CD8-positive, alpha-beta memory T cell (primary cell): ENCODE results near the gene SMIM13. TPM values are rescaled to one million over a fixed set of nuclear protein-coding genes. Genes with fewer than 3 reads are reported as not detected.

Experiments used
- CTCF ChIA-PET: fragments of 350-600 bp; sonication (Branson Sonifier 250); formaldehyde crosslinking; loops from one replicate; lab custom pipeline; 2021; ENCODE audit warnings: antibody characterized with exemption; lab: Charles Lee
- POLR2A ChIA-PET: fragments of 350-600 bp; sonication (Branson Sonifier 250); formaldehyde crosslinking; loops from one replicate; lab custom pipeline; 2021; ENCODE audit warnings: antibody characterized with exemption; lab: Charles Lee
- DNase-seq, 5 donors: peaks; one replicate each; pipeline versions ENCODE4 v3.0.0 to v3.0.0-alpha.2; 2020 to 2022; ENCODE audit warnings: mixed read lengths in 1 of 5
- H3K27ac ChIP-seq: one replicate; pipeline ENCODE4 v1.7.0; 2013; ENCODE audit warnings: low read depth, mild to moderate bottlenecking, low read length, moderate library complexity
- H3K27me3 ChIP-seq: 2 replicates; pipeline ENCODE4 v1.7.0; 2013; ENCODE audit warnings: low read length, mild to moderate bottlenecking; ENCODE audit not compliant: insufficient read depth, poor library complexity, severe bottlenecking
- H3K36me3 ChIP-seq: 2 replicates; pipeline ENCODE4 v1.7.0; 2013; ENCODE audit warnings: mild to moderate bottlenecking, low read length, moderate library complexity; ENCODE audit not compliant: insufficient read depth
- H3K4me1 ChIP-seq: 2 replicates; pipeline ENCODE4 v1.7.0; 2013; ENCODE audit warnings: mild to moderate bottlenecking, low read length, moderate library complexity; ENCODE audit not compliant: insufficient read depth
- H3K4me3 ChIP-seq: 2 replicates; pipeline ENCODE4 v1.7.0; 2013; ENCODE audit warnings: mild to moderate bottlenecking, low read length
- H3K9me3 ChIP-seq: 2 replicates; pipeline ENCODE4 v1.7.0; 2013; ENCODE audit warnings: mild to moderate bottlenecking, low read length
- H3K27ac Mint-ChIP-seq, 8 donors: one replicate each; pipeline ENCODE4 v1.8.0; 2020 to 2021; ENCODE audit warnings: mixed read lengths in 8 of 8, mild to moderate bottlenecking in 6 of 8, inconsistent platforms in 3 of 8, moderate library complexity in 3 of 8
- H3K27me3 Mint-ChIP-seq, 2 donors: one replicate each; pipeline ENCODE4 v1.8.0; 2020 to 2021; ENCODE audit warnings: mixed read lengths in 2 of 2, mild to moderate bottlenecking in 1 of 2, moderate library complexity in 1 of 2
- H3K36me3 Mint-ChIP-seq, 3 donors: one replicate each; pipeline ENCODE4 v1.8.0; 2020 to 2021; ENCODE audit warnings: mixed read lengths in 3 of 3, inconsistent platforms in 1 of 3, mild to moderate bottlenecking in 1 of 3
- H3K4me1 Mint-ChIP-seq, 3 donors: one replicate each; pipeline ENCODE4 v1.8.0; 2020 to 2021; ENCODE audit warnings: mixed read lengths in 3 of 3, inconsistent platforms in 1 of 3, mild to moderate bottlenecking in 1 of 3
- H3K4me3 Mint-ChIP-seq, 7 donors: one replicate each; pipeline ENCODE4 v1.8.0; 2020 to 2021; ENCODE audit warnings: mixed read lengths in 7 of 7, mild to moderate bottlenecking in 6 of 7, moderate library complexity in 4 of 7, inconsistent platforms in 2 of 7
- H3K9me3 Mint-ChIP-seq, 5 donors: one replicate each; pipeline ENCODE4 v1.8.0; 2020 to 2022; ENCODE audit warnings: mixed read lengths in 5 of 5, mild to moderate bottlenecking in 3 of 5, moderate library complexity in 2 of 5, inconsistent platforms in 1 of 5
- polyA plus RNA-seq: library from polyadenylated mRNA; unstranded; fragments of 300-500 nt; fragmentation: Illumina TruSeq; gene quantifications from one replicate; pipeline ENCODE4 v1.2.3, GENCODE V29; 2021
- total RNA-seq, 2 experiments: library from RNA; stranded (reverse); gene quantifications; one replicate each; pipeline ENCODE4 v1.2.3, GENCODE V29; 2021

Gene SMIM13
- total and polyA plus RNA-seq, 3 experiments from 2014 or later: 4.6 to 16.0 (median 14.7) TPM

DNA sequence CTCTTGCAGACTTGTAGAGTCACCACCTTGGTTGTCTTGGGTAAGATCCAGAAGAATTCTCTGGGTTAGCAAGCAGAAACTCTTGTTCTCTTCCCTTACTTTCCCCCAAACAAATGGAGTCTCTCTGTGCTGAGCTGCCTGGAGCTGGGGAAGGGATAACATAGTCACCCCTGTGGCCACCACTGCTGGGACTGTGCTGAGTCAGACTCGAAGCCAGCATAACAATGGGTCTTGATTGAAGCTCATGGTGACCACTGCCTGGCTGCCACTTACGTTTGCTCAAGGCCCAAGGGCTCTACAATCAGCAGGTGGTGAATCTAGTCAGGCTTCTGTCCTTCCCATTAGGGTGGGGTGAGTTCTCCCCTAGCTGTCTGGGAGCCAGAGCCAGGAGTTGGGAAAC is 33.2 kb downstream of the SMIM13 start:
- CTCF ChIA-PET: interaction anchor here (1.3 to 1.4 kb wide), 2 partner anchors 13 to 27 kb away, joined by 3 to 5 read pairs; no protein-coding TSS in a partner anchor
- no peaks in the 10 kb centered on the region for H3K9me3 ChIP-seq
- no peaks in the 10 kb centered on the region for H3K27me3 ChIP-seq
- no peaks in the 10 kb centered on the region for H3K4me1 ChIP-seq
- Mint-ChIP-seq H3K27ac (no peak overlapping the region), H3K9me3 (no peaks in the 10 kb centered on the region), H3K36me3 (peaks cover 0 to 15% (median 8%) of the 10 kb centered on the region in 3 donors), H3K4me3 (no peak overlapping the region), H3K4me1 (peaks cover 18 to 41% (median 28%) of the 10 kb centered on the region in 3 donors), H3K27me3 (no peaks in the 10 kb centered on the region)
- H3K4me3 ChIP-seq: no peak overlapping the region
- no peak overlapping the region for H3K27ac ChIP-seq
- H3K36me3 ChIP-seq: no peaks in the 10 kb centered on the region
- POLR2A ChIA-PET: no interaction called here
- no peak for DNase-seq

GRCh38 chr6:11128608-11129007 is 35.0 kb downstream of the SMIM13 start:
- no peak for DNase-seq
- Mint-ChIP-seq H3K4me1 (peaks cover 16 to 41% (median 28%) of the 10 kb centered on the region in 3 donors), H3K27me3 (no peaks in the 10 kb centered on the region), H3K4me3 (no peak overlapping the region), H3K27ac (peak overlapping the region in 1 of 8 donors; percentile 34), H3K9me3 (no peaks in the 10 kb centered on the region), H3K36me3 (peaks cover 0 to 17% (median 8%) of the 10 kb centered on the region in 3 donors)
- H3K4me3 ChIP-seq: no peak overlapping the region
- H3K27me3 ChIP-seq: no peaks in the 10 kb centered on the region
- no peak overlapping the region for H3K27ac ChIP-seq
- ChIA-PET CTCF (no interaction called here), POLR2A (no interaction called here)
- H3K36me3 ChIP-seq: no peaks in the 10 kb centered on the region
- H3K4me1 ChIP-seq: no peaks in the 10 kb centered on the region
- no peaks in the 10 kb centered on the region for H3K9me3 ChIP-seq

DNA sequence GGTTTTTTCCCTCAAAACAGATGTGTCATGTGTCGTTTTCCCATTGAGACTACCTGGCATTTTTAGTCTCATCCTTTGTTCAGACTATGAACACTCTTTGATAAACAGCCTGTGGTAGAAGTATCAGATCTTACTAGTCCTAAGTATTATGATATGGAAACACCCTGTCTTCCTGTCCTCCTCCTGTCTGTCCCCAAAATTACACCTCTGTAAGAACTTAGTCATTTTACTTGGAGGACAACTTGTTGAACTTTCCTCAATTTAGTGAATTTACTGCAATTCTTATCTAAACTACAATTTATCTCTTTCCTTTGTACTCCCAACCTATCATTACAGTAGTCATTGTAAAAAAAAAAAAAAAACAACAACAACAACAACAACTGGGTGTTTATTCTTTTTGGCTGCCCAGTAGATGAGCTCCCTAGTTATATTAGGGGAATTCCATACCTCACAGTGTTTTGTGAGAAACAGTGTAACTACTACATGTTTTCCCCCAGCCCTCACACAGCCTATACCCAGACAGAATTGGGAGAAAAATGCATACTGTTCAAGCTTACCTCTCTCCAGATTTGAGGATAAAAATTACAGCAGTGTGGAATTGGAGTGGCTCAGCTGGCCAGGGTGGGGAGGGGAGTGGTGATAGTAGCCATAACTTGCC is 36.4 kb downstream of the SMIM13 start:
- Histone ChIP-seq H3K27ac (no peak overlapping the region), H3K4me3 (no peak overlapping the region), H3K36me3 (peaks cover 3% of the 10 kb centered on the region), H3K4me1 (no peaks in the 10 kb centered on the region), H3K27me3 (no peaks in the 10 kb centered on the region), H3K9me3 (no peaks in the 10 kb centered on the region)
- Mint-ChIP-seq H3K9me3 (no peaks in the 10 kb centered on the region), H3K4me3 (no peak overlapping the region), H3K27me3 (no peaks in the 10 kb centered on the region), H3K36me3 (peaks cover 0 to 23% (median 16%) of the 10 kb centered on the region in 3 donors), H3K4me1 (peaks cover 14 to 35% (median 23%) of the 10 kb centered on the region in 3 donors), H3K27ac (peak overlapping the region in 3 of 8 donors; percentile 27 to 50 (median 31))
- POLR2A ChIA-PET: no interaction called here
- CTCF ChIA-PET: no interaction called here
- DNase-seq: no peak

DNA sequence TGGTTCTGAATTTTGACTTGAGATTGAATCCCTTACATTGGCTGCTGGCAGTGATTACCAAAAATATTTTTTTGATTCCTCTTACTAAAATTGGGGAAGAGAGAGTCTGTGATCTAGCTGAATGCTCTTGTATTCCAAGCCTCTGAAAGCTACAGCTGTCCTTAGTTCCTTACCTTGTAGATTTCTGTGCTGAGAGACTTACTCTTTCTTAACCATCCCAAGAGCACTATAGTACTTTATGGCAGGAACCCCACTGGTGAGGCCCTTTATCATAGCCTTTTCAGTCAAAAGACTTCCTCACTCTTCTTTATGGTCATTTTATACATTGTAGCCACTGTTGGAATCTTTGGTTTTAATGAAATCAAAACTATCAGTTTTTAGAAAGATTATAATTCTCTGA is 37.0 kb downstream of the SMIM13 start:
- Mint-ChIP-seq H3K4me1 (peaks cover 14 to 33% (median 23%) of the 10 kb centered on the region in 3 donors), H3K4me3 (no peak overlapping the region), H3K27ac (no peak overlapping the region), H3K27me3 (no peaks in the 10 kb centered on the region), H3K36me3 (peaks cover 0 to 26% (median 22%) of the 10 kb centered on the region in 3 donors), H3K9me3 (no peaks in the 10 kb centered on the region)
- POLR2A ChIA-PET: no interaction called here
- H3K36me3 ChIP-seq: peaks cover 7% of the 10 kb centered on the region
- H3K27ac ChIP-seq: no peak overlapping the region
- no peak for DNase-seq
- CTCF ChIA-PET: no interaction called here
- H3K9me3 ChIP-seq: no peaks in the 10 kb centered on the region
- H3K27me3 ChIP-seq: no peaks in the 10 kb centered on the region
- H3K4me1 ChIP-seq: no peaks in the 10 kb centered on the region
- no peak overlapping the region for H3K4me3 ChIP-seq

- Mint-ChIP-seq H3K36me3 (peaks cover 0 to 24% (median 15%) of the 10 kb centered on the region in 3 donors), H3K9me3 (no peaks in the 10 kb centered on the region), H3K4me1 (peaks cover 12 to 21% (median 18%) of the 10 kb centered on the region in 3 donors), H3K27ac (peak overlapping the region in 1 of 8 donors; percentile 56), H3K27me3 (no peaks in the 10 kb centered on the region), H3K4me3 (no peak overlapping the region)
- peaks cover 7% of the 10 kb centered on the region for H3K36me3 ChIP-seq
- DNase-seq: no peak
- CTCF ChIA-PET: no interaction called here
- no peaks in the 10 kb centered on the region for H3K27me3 ChIP-seq
- POLR2A ChIA-PET: no interaction called here
- H3K27ac ChIP-seq: no peak overlapping the region
- H3K9me3 ChIP-seq: no peaks in the 10 kb centered on the region
- H3K4me3 ChIP-seq: no peak overlapping the region
- H3K4me1 ChIP-seq: no peaks in the 10 kb centered on the region
These were observed 38.7 kb downstream of the SMIM13 start for GRCh38 chr6:11132194-11132888.

DNA sequence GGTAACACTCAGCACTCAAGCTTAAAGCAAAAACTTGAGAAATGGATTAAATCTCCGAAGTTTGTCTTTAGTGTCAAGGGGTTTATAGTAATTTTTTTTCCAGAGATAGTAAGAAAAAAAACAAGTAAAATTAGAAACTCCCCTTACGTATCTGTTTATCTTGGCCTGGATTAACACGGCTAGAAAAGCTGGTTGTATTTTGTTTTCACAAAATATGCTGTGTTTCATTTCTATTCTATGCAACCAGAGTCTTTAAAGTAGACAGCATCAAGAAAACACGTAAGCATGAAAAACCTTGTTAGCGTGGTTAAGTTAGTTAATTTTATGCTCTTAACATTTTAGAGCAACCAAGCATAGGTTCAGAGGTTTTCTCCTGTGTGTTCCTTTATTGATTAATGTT is 39.6 kb downstream of the SMIM13 start:
- no peaks in the 10 kb centered on the region for H3K27me3 Mint-ChIP-seq
- no peak for DNase-seq
- peaks cover 7% of the 10 kb centered on the region for H3K36me3 ChIP-seq
- no peak overlapping the region for H3K27ac ChIP-seq
- H3K27me3 ChIP-seq: no peaks in the 10 kb centered on the region
- POLR2A ChIA-PET: no interaction called here
- H3K4me1 Mint-ChIP-seq: peaks cover 12 to 20% (median 16%) of the 10 kb centered on the region in 3 donors
- H3K4me3 Mint-ChIP-seq: no peak overlapping the region
- no peaks in the 10 kb centered on the region for H3K4me1 ChIP-seq
- no peaks in the 10 kb centered on the region for H3K9me3 ChIP-seq
- no peaks in the 10 kb centered on the region for H3K9me3 Mint-ChIP-seq
- no peak overlapping the region for H3K4me3 ChIP-seq
- CTCF ChIA-PET: no interaction called here
- peaks cover 0 to 21% (median 13%) of the 10 kb centered on the region in 3 donors for H3K36me3 Mint-ChIP-seq
- no peak overlapping the region for H3K27ac Mint-ChIP-seq

GRCh38 chr6:11136809-11137208 is 43.2 kb downstream of the SMIM13 start:
- peaks cover 0 to 21% (median 11%) of the 10 kb centered on the region in 3 donors for H3K36me3 Mint-ChIP-seq
- no peaks in the 10 kb centered on the region for H3K9me3 ChIP-seq
- no peak for DNase-seq
- H3K4me1 ChIP-seq: no peaks in the 10 kb centered on the region
- no peak overlapping the region for H3K4me3 Mint-ChIP-seq
- no peak overlapping the region for H3K27ac ChIP-seq
- peaks cover 0 to 2% of the 10 kb centered on the region in 2 donors for H3K27me3 Mint-ChIP-seq
- H3K4me1 Mint-ChIP-seq: no peaks in the 10 kb centered on the region
- no peak overlapping the region for H3K27ac Mint-ChIP-seq
- ChIA-PET POLR2A (interaction anchor here (0.6 kb wide), 1 partner anchor 25 kb away, joined by 3 read pairs; the partner anchor contains the start of gene ERVFRD-1), CTCF (interaction anchor here (1.2 to 1.9 kb wide), 3 partner anchors 8 to 360 kb away, joined by 3 to 6 read pairs (median 4); no protein-coding TSS in a partner anchor)
- no peak overlapping the region for H3K4me3 ChIP-seq
- no peaks in the 10 kb centered on the region for H3K9me3 Mint-ChIP-seq
- H3K36me3 ChIP-seq: peaks cover 7% of the 10 kb centered on the region
- H3K27me3 ChIP-seq: no peaks in the 10 kb centered on the region
